Measurements from ENCODE around the gene TMEM255B. TPM values are rescaled to one million over a fixed set of nuclear protein-coding genes. Genes with fewer than 3 reads are reported as not detected.

TMEM255B gene
- total RNA-seq, 1 experiment from 2014 or later: not detected

GRCh38 chr13:113734099-113734825 is 24.8 kb upstream of the TMEM255B start:
- CTCF ChIA-PET: no interaction called here
- Mint-ChIP-seq H3K27me3 (ENCODE audit: unreplicated experiment) (no peaks in the 10 kb centered on the region), H3K4me3 (ENCODE audit: low read depth, unreplicated experiment) (no peak overlapping the region), H3K9me3 (ENCODE audit: low read depth, unreplicated experiment) (no peaks in the 10 kb centered on the region), H3K4me1 (ENCODE audit: low read depth, unreplicated experiment) (no peaks in the 10 kb centered on the region), H3K36me3 (ENCODE audit: insufficient read depth, unreplicated experiment) (no peaks in the 10 kb centered on the region), H3K27ac (ENCODE audit: unreplicated experiment) (no peak overlapping the region)
- DNase-seq: no peak
- TF ChIP-seq CTCF (IDR thresholded peaks at IDR 0.05; ENCODE audit: unreplicated experiment): no peak
- no TSS peak for BruUV-seq (replicated peaks)
- intact Hi-C loops (cut with micrococcal nuclease; ENCODE audit: unreplicated experiment): no loop called here

- H3K27me3 Mint-ChIP-seq (ENCODE audit: unreplicated experiment): no peaks in the 10 kb centered on the region
- intact Hi-C loops (cut with micrococcal nuclease; ENCODE audit: unreplicated experiment): no loop called here
- TF ChIP-seq CTCF (IDR thresholded peaks at IDR 0.05; ENCODE audit: unreplicated experiment): no peak
- no peak for DNase-seq
- no peak overlapping the region for H3K4me3 Mint-ChIP-seq (ENCODE audit: low read depth, unreplicated experiment)
- H3K4me1 Mint-ChIP-seq (ENCODE audit: low read depth, unreplicated experiment): no peaks in the 10 kb centered on the region
- no peaks in the 10 kb centered on the region for H3K36me3 Mint-ChIP-seq (ENCODE audit: insufficient read depth, unreplicated experiment)
- H3K9me3 Mint-ChIP-seq (ENCODE audit: low read depth, unreplicated experiment): no peaks in the 10 kb centered on the region
- CTCF ChIA-PET: no interaction called here
- no TSS peak for BruUV-seq (replicated peaks)
- H3K27ac Mint-ChIP-seq (ENCODE audit: unreplicated experiment): no peak overlapping the region
These were observed 24.2 kb upstream of the TMEM255B start for GRCh38 chr13:113734826-113735125.

- Mint-ChIP-seq H3K4me1 (ENCODE audit: low read depth, unreplicated experiment) (no peaks in the 10 kb centered on the region), H3K9me3 (ENCODE audit: low read depth, unreplicated experiment) (no peaks in the 10 kb centered on the region), H3K36me3 (ENCODE audit: insufficient read depth, unreplicated experiment) (no peaks in the 10 kb centered on the region), H3K27me3 (ENCODE audit: unreplicated experiment) (no peaks in the 10 kb centered on the region), H3K27ac (ENCODE audit: unreplicated experiment) (no peak overlapping the region), H3K4me3 (ENCODE audit: low read depth, unreplicated experiment) (no peak overlapping the region)
- intact Hi-C loops (cut with micrococcal nuclease; ENCODE audit: unreplicated experiment): no loop called here
- CTCF ChIA-PET: no interaction called here
- TF ChIP-seq CTCF (IDR thresholded peaks at IDR 0.05; ENCODE audit: unreplicated experiment): no peak
- no TSS peak for BruUV-seq (replicated peaks)
- DNase-seq: no peak
These were observed 23.8 kb upstream of the TMEM255B start for GRCh38 chr13:113735194-113735593.

- intact Hi-C loops (cut with micrococcal nuclease; ENCODE audit: unreplicated experiment): no loop called here
- CTCF ChIA-PET: no interaction called here
- no peaks in the 10 kb centered on the region for H3K9me3 Mint-ChIP-seq (ENCODE audit: low read depth, unreplicated experiment)
- no peaks in the 10 kb centered on the region for H3K4me1 Mint-ChIP-seq (ENCODE audit: low read depth, unreplicated experiment)
- TF ChIP-seq CTCF (IDR thresholded peaks at IDR 0.05; ENCODE audit: unreplicated experiment): no peak
- BruUV-seq (replicated peaks): no TSS peak
- H3K36me3 Mint-ChIP-seq (ENCODE audit: insufficient read depth, unreplicated experiment): no peaks in the 10 kb centered on the region
- no peak overlapping the region for H3K4me3 Mint-ChIP-seq (ENCODE audit: low read depth, unreplicated experiment)
- no peaks in the 10 kb centered on the region for H3K27me3 Mint-ChIP-seq (ENCODE audit: unreplicated experiment)
- no peak overlapping the region for H3K27ac Mint-ChIP-seq (ENCODE audit: unreplicated experiment)
- no peak for DNase-seq
These were observed 23.3 kb upstream of the TMEM255B start for GRCh38 chr13:113735750-113736149.
